ENCODE measurements around the gene THUMPD1.

THUMPD1 gene
- long read RNA-seq, full-length matches to known transcripts, result 332 of 386 reads
- long read RNA-seq, partial matches to known transcripts, result 4 of 386 reads
- long read RNA-seq, other reads (novel, unspliced or antisense), result 50 of 386 reads

GRCh38 chr16:20741554-20742285 lies at the start of gene THUMPD1:
THUMPD1 (minus strand) TSS chr16:20741818; CDS start chr16:20741739, 79 bp downstream.
- H3K27me3 ChIP-seq (ENCODE audit: insufficient read depth, poor library complexity, severe bottlenecking), result no peaks in the 10 kb centered on the region
- peak within 1 kb of the TSS; percentile 99 for H3K27ac ChIP-seq (replicated peaks)

GRCh38 chr16:20789130-20789529 lies 47.5 kb upstream of the THUMPD1 start:
- TF ChIP-seq POLR2AphosphoS5 (IDR thresholded peaks at IDR 0.05; ENCODE audit: low read depth), result no peak
- TF ChIP-seq CTCF (IDR thresholded peaks at IDR 0.05; ENCODE audit: insufficient read depth, low read length), result no peak
- TF ChIP-seq GABPA (IDR thresholded peaks at IDR 0.05; ENCODE audit: low read depth), result no peak
- TF ChIP-seq REST (IDR thresholded peaks at IDR 0.05; ENCODE audit: insufficient replicate concordance, low read depth), result no peak
- no peak for TF ChIP-seq SPI1 (IDR thresholded peaks at IDR 0.05; ENCODE audit: borderline replicate concordance, low read depth)
- no peak overlapping the region for H3K27ac ChIP-seq (replicated peaks)
- DNase-seq (ENCODE audit: low read depth in 1 of 2, low spot score in 1 of 2), result no peak
- no peaks in the 10 kb centered on the region for H3K27me3 ChIP-seq (ENCODE audit: insufficient read depth, poor library complexity, severe bottlenecking)
- H3K4me3 ChIP-seq (replicated peaks; ENCODE audit: insufficient read depth, low read length), result no peak overlapping the region

More at GRCh38 chr16:20741554-20742285, at the start of gene THUMPD1:
- peak within 1 kb of the TSS; percentile 99 for H3K4me3 ChIP-seq (replicated peaks; ENCODE audit: insufficient read depth, low read length)
- DNase-seq (ENCODE audit: low read depth in 1 of 2, low spot score in 1 of 2), result peak; percentile 90 to 98
- TF ChIP-seq POLR2AphosphoS5 (IDR thresholded peaks at IDR 0.05; ENCODE audit: low read depth), result peak; percentile 91
- TF ChIP-seq CTCF (IDR thresholded peaks at IDR 0.05; ENCODE audit: insufficient read depth, low read length), result no peak
- no peak for TF ChIP-seq REST (IDR thresholded peaks at IDR 0.05; ENCODE audit: insufficient replicate concordance, low read depth)

GRCh38 chr16:20784204-20784603 lies 42.6 kb upstream of the THUMPD1 start:
- TF ChIP-seq CTCF (IDR thresholded peaks at IDR 0.05; ENCODE audit: insufficient read depth, low read length) (no peak), GABPA (IDR thresholded peaks at IDR 0.05; ENCODE audit: low read depth) (no peak), SPI1 (IDR thresholded peaks at IDR 0.05; ENCODE audit: borderline replicate concordance, low read depth) (no peak), REST (IDR thresholded peaks at IDR 0.05; ENCODE audit: insufficient replicate concordance, low read depth) (no peak), POLR2AphosphoS5 (IDR thresholded peaks at IDR 0.05; ENCODE audit: low read depth) (no peak)
- no peak overlapping the region for H3K27ac ChIP-seq (replicated peaks)
- DNase-seq (ENCODE audit: low read depth in 1 of 2, low spot score in 1 of 2), result no peak
- H3K27me3 ChIP-seq (ENCODE audit: insufficient read depth, poor library complexity, severe bottlenecking), result no peaks in the 10 kb centered on the region
- no peak overlapping the region for H3K4me3 ChIP-seq (replicated peaks; ENCODE audit: insufficient read depth, low read length)
